Raji (cell line): ENCODE results near the gene PRTFDC1.

Source experiments
- POLR2A ChIP-seq: IDR thresholded peaks from 2 replicates; pipeline ENCODE4 v1.6.1; 2011; ENCODE audit warnings: low read depth, low read length, control low read depth; ENCODE audit not compliant: insufficient read depth

Gene PRTFDC1, protein sequence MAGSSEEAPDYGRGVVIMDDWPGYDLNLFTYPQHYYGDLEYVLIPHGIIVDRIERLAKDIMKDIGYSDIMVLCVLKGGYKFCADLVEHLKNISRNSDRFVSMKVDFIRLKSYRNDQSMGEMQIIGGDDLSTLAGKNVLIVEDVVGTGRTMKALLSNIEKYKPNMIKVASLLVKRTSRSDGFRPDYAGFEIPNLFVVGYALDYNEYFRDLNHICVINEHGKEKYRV

DNA sequence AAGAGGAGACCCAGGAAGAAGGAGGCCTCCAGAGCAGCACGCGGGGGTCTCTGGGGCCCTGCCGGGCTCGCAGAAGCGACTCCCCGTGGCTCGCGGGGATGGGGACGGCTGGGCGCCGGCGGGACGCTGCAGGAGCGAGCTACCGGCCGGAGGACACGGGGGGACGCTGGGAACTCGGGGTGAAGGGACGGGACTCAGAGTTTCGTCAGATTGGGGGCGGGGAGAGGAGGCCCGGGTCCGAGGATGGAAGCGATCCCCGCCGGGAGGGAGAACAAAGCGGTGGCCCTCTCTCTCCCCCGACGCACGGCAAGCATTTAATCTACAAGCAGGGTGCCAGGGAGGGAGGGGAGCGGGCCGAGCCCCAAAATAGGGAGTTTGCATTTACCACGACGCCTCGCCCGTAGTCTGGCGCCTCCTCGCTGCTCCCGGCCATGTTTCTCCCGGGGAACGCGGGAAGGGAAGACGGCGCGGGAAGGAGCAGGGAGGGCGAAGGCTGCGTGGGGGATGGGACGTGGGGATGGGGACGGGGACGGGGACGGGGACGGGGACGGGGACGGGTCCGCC lies at the start of gene PRTFDC1:
PRTFDC1 (minus strand) TSS at position 464 of the 564 bp plus-strand sequence; CDS start at position 433, 31 bp downstream.
- TF ChIP-seq POLR2A: no peak

DNA sequence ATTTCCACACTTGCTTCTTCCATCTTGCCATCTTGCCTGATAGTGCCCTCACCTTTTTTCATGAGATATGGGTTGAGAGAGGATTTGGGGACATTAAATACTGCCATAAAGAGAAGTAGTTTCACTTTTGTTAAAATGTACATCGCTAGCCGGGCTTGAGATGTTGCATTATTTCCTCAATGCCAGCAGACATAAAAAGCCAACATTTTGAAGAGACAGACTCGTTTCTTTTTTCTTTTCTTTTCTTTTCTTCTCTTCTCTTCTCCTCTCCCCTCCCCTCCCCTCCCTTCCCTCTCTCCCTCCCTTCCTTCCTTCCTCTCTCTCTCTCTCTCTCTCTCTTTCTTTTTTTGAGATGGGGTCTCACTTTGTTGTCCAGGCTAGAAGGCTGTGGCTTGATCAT lies 45.6 kb upstream of the PRTFDC1 start:
- no peak for TF ChIP-seq POLR2A

GRCh38 chr10:24995072-24995471 lies 42.7 kb upstream of the PRTFDC1 start:
- no peak for TF ChIP-seq POLR2A

DNA sequence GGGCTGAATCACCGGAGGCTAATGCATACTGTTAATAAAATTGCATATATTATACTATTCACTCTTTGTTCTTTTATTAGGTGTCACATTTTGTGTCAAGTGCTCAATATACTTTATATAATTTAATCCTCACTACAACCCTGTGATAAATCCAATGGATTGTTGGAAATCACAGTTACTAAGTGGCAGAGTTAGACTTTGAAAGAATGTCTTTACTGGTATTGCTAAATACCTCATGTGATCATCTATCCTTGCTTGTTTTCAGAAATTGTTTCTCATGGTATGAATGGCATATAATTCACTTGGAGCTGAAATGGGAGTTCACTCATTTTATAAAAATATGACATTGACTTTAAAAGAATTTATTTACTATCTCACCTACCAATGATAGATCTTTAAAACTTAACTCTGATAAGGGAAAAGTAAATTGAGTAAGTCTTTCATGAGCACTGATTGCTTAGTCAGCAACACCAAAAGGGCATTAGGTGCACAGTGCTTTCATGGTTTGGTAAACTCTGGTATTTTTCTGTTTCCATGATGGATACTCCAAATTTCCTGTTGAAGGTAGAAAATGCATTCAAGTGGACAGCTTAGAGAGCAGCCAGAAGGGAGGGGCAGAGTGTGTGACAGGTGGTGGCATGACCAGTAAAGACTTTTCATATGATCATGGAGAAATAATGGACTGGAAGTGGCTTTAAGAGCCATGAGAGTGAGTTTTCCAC lies 41.0 kb upstream of the PRTFDC1 start:
- TF ChIP-seq POLR2A: no peak

DNA sequence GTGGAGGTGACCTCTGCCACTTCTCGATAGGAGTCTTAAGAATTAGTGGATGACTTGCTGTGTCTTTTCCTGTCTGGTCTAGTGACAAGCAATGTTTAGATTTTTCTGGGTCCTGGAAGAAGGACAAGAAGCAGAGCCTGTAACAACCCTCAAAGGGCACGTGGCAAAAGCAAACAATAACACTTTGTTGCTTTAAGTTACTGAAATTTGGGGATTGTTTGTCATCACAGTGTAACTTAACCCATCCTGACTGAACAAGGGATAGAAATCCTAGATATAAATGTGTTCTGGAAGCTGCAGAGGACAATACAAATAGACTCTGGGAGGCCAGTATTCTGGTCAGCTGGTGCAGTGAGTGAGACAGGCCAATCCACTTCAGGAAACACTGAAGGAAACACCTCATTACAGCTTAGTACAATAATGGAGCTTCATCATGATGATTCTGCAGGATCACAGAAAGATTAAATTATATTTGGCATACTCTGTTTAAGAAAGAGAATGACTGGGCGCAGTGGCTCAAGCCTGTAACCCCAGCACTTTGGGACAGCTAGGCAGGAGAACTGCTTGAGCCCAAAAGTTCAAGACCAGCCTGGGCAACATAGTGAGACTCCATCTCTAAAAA lies 40.2 kb upstream of the PRTFDC1 start:
- TF ChIP-seq POLR2A: no peak

- no peak for TF ChIP-seq POLR2A
These were observed 38.9 kb upstream of the PRTFDC1 start for GRCh38 chr10:24991298-24991697.

DNA sequence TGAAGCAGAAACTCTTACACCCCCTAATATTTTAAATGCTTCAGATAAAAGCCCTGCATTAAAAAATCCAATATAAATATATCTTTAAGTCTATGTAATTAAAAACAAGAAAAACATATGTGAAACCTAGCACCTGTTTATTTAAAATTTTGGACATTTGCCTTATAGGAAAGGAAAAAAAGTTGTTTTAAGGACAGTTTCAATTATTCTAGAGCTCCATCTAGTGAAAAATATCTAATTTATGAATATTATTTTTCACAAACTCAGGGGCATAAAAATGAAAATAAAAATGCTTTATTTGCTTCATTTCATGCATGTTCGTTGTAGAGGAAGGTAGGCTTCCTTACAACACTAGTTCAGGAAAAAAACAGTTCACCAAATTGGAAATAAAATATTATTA lies 37.5 kb upstream of the PRTFDC1 start:
- TF ChIP-seq POLR2A: no peak

GRCh38 chr10:24988831-24989640 lies 36.6 kb upstream of the PRTFDC1 start:
- no peak for TF ChIP-seq POLR2A

DNA sequence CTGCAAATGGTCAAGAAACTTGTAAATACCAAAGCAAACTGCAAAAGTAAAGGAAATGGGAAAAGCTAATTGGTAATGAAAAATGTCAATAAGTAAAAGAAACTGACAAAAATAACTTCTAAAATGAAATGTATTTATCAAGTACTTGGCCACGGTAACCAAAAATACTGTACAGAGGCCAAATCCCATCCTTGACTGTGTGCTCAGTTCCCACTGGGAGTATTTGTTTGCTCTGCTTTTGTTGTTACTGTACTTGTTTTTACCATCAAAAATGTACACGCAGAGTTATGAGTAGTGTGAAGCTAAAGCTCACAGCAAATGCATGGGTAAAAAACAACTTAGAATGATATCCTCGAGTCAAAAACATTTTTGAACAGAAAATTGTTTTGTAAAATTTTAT lies 32.5 kb upstream of the PRTFDC1 start:
- no peak for TF ChIP-seq POLR2A

- TF ChIP-seq POLR2A: no peak
These were observed 31.5 kb upstream of the PRTFDC1 start for GRCh38 chr10:24983946-24984345.

- no peak for TF ChIP-seq POLR2A
These were observed 30.7 kb upstream of the PRTFDC1 start for GRCh38 chr10:24983130-24983529.

DNA sequence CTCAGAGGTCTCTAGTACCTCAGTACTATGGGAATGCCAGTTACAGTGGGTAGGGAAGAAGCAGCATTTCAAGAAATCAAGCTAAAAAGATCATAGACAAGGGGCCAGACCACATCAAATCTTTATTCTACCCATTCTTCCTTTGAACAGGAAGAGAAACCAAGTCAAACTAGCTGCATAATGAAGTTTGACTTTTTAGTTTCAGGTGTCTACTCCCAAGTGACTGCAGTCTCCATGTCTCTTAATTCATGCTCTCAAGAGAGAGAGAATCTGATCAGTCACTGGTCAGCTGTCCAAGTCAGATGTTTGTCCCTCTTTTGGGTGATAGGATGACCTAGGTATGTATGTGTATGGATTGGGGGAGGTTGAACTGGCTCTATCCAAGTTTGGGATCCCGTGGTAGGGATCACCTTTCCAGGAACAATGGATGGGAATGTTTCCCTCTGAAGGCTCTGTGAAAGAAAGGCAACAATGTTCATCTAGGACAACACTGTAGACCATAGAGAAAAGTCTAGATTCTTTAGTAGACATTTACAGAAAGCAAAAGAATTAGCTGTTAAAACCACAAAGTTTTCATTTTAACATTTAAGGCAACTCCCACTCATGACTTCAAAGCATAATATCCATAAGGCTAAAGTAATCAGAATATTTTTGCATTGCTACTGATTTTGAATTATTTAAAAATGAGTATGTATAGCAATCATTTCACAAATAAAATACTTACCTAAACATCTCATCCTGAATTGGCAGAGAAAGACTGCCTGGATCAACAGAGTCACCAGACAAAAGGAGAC lies 30.1 kb upstream of the PRTFDC1 start:
- TF ChIP-seq POLR2A: no peak

GRCh38 chr10:24981161-24981710 lies 28.8 kb upstream of the PRTFDC1 start:
- no peak for TF ChIP-seq POLR2A

DNA sequence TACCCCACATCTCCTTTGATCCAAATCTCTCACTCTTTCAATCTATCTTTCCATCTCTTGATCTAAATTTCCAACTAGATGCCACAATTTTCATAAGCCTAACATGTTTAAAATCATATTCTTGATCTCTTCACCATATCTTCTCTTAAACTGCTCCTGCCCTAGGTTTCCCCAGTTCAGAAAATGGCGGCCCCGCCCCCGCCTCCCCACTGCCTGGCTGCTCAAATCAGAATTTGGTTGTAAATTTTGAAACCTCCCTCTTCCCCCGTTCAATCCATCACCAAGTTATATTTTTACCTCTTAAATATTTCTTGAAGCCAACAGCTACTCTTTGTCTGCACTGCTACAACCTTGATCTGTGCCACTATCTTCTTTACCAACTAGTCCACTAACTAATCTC lies 27.3 kb upstream of the PRTFDC1 start:
- TF ChIP-seq POLR2A: no peak

DNA sequence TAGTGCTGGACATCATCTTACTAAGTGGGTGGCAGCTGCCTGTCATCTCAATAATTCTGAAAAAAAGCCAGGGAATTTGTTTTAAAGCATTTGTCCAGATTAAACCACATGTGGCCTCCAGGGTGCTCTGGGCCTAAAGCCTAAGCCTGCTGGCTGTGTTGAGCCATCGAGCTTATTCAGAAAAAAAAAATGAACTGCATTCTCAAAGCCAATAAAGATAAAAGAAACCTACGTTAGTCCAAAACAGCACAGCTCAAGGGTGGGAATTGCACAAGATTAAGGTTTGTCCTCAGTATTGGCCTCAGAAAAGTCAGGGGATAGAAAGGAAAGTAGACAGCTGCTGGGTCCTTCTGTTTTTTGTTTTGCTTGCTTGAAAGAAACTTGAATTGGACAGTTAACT lies 22.6 kb upstream of the PRTFDC1 start:
- TF ChIP-seq POLR2A: no peak

DNA sequence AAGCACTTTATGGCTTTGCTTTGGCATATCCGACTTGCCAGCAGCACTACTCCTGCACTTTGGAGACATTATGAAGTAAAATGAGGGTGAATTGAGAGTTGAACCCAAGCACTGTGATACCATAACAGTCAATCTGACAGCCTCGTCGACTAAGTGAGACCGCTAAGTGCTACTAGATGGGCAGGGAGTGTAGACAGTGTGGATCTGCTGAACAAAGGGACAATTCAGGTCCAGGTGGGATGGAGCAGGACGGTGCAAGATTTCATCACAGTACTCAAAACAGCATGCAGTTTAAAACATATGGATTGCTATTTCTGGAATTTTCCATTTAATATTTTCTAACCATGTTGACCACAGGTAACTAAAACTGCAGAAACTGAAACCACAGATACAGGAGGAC lies 20.8 kb upstream of the PRTFDC1 start:
- no peak for TF ChIP-seq POLR2A
